PC-3 (cell line): ENCODE data around the gene SLC39A11. TPM values are rescaled to one million over a fixed set of nuclear protein-coding genes. Genes with fewer than 3 reads are reported as not detected.

Experiments used
- ATAC-seq: fragments of 200-7000 bp; cut with Tn5 transposase; 2 replicates; pipeline ENCODE4 v1.9.1; 2020; ENCODE audit warnings: mild to moderate bottlenecking, moderate library complexity
- BruUV-seq: library from RNA; stranded (reverse); fragments of 400-500 nt; replicated peaks from 2 replicates; lab custom pipeline; 2021; lab: Mats Ljungman, UMichigan
- CTCF ChIA-PET: fragments of 300-600 bp; sonication (Branson Sonifier 250); formaldehyde crosslinking; loops from one replicate; lab custom pipeline; 2022; ENCODE audit warnings: antibody characterized with exemption; lab: Charles Lee
- POLR2A ChIA-PET: fragments of 300-600 bp; sonication (Branson Sonifier 250); formaldehyde crosslinking; loops from one replicate; lab custom pipeline; 2022; ENCODE audit warnings: antibody characterized with exemption; ENCODE audit not compliant: unreplicated experiment; lab: Charles Lee
- DNase-seq: peaks from one replicate; pipeline ENCODE4 v3.0.0-alpha.2; 2015
- H2AFZ ChIP-seq: fragments of 300-600 bp; sonication (generic); 2 replicates; pipeline ENCODE4 v1.6.0; 2016; ENCODE audit warnings: antibody characterized with exemption, low read length
- H3F3A ChIP-seq: fragments of 300-600 bp; sonication (generic); one replicate; pipeline ENCODE4 v1.6.0; 2017; ENCODE audit warnings: antibody characterized with exemption, low read length, control low read depth, mild to moderate bottlenecking; ENCODE audit not compliant: unreplicated experiment
- H3K27ac ChIP-seq: fragments of 300-600 bp; sonication (generic); 2 replicates; pipeline ENCODE4 v1.5.1; 2016; ENCODE audit warnings: mild to moderate bottlenecking, low read length
- H3K27me3 ChIP-seq: fragments of 300-600 bp; sonication (generic); 2 replicates; pipeline ENCODE4 v1.6.1; 2016; ENCODE audit warnings: low read length, mixed read lengths
- H3K36me3 ChIP-seq: fragments of 300-600 bp; sonication (generic); 2 replicates; pipeline ENCODE4 v1.6.1; 2016; ENCODE audit warnings: low read depth, mixed run types, low read length, mixed read lengths
- H3K4me1 ChIP-seq: fragments of 300-600 bp; sonication (generic); 2 replicates; pipeline ENCODE4 v1.5.1; 2016; ENCODE audit warnings: low read length; ENCODE audit not compliant: insufficient read depth
- H3K4me2 ChIP-seq: fragments of 300-600 bp; sonication (generic); 2 replicates; pipeline ENCODE4 v1.6.0; 2016; ENCODE audit warnings: low read length
- H3K4me3 ChIP-seq: fragments of 300-600 bp; sonication (generic); 2 replicates; pipeline ENCODE4 v1.5.1; 2016; ENCODE audit warnings: mild to moderate bottlenecking, low read length, mixed read lengths
- H3K79me2 ChIP-seq: fragments of 300-600 bp; sonication (generic); 2 replicates; pipeline ENCODE4 v1.6.1; 2017; ENCODE audit warnings: low read length, mixed read lengths
- H3K9ac ChIP-seq: fragments of 300-600 bp; sonication (generic); 2 replicates; pipeline ENCODE4 v1.6.0; 2016; ENCODE audit warnings: mild to moderate bottlenecking, low read length
- H3K9me2 ChIP-seq: fragments of 300-600 bp; sonication (generic); replicated peaks from 2 replicates; pipeline ENCODE4 v1.6.1; 2016; ENCODE audit warnings: mixed run types, low read length, mixed read lengths
- H3K9me3 ChIP-seq: fragments of 300-600 bp; sonication (generic); 2 replicates; pipeline ENCODE4 v1.6.1; 2016; ENCODE audit warnings: low read length, mixed read lengths
- H4K20me1 ChIP-seq: fragments of 300-600 bp; sonication (generic); 2 replicates; pipeline ENCODE4 v1.6.1; 2016; ENCODE audit warnings: low read length, mixed read lengths
- CTCF ChIP-seq: fragments of 300-600 bp; sonication (generic); conservative IDR thresholded peaks from 2 replicates; pipeline ENCODE4 v1.5.1; 2017; ENCODE audit warnings: antibody characterized with exemption, low read depth, mild to moderate bottlenecking, low read length
- EZH2 ChIP-seq: fragments of 300-600 bp; sonication (generic); IDR thresholded peaks from one replicate; pipeline ENCODE4 v1.6.1; 2017; ENCODE audit warnings: antibody characterized with exemption, mild to moderate bottlenecking, low read length; ENCODE audit not compliant: unreplicated experiment
- EZH2phosphoT487 ChIP-seq: fragments of 300-600 bp; sonication (generic); IDR thresholded peaks from 2 replicates; pipeline ENCODE4 v1.6.1; 2018; ENCODE audit warnings: mild to moderate bottlenecking, antibody characterized with exemption, low read length, borderline replicate concordance
- intact Hi-C: fragments of 100-400 bp; cut with micrococcal nuclease; formaldehyde crosslinking; loops from 2 replicates; pipeline ENCODE4 v1.9.0; 2023
- total RNA-seq: library from RNA; depleted of rRNA; stranded (reverse); fragments of >200 nt; gene quantifications from 2 replicates; pipeline ENCODE4 v1.2.3, GENCODE V29; 2014

SLC39A11 gene
- total RNA-seq, 1 experiment from 2014 or later, result 37.7 TPM

GRCh38 chr17:72696721-72697120, 395.8 kb downstream of the SLC39A11 start:
- intact Hi-C loops, result no loop called here
- H3F3A ChIP-seq, result peaks cover 6% of the 10 kb centered on the region
- peaks cover 47% of the 10 kb centered on the region for H3K4me1 ChIP-seq
- H3K27me3 ChIP-seq, result no peaks in the 10 kb centered on the region
- CTCF ChIA-PET, result no interaction called here
- POLR2A ChIA-PET, result no interaction called here
- TF ChIP-seq EZH2 (no peak), CTCF (no peak), EZH2phosphoT487 (no peak)
- no peak overlapping the region for H3K4me3 ChIP-seq
- H3K4me2 ChIP-seq, result no peak overlapping the region
- no peak for ATAC-seq
- H4K20me1 ChIP-seq, result no peaks in the 10 kb centered on the region
- no peak overlapping the region for H3K9ac ChIP-seq
- H3K36me3 ChIP-seq, result no peaks in the 10 kb centered on the region
- no TSS peak for BruUV-seq
- 0 out of 2 replicates have a peak overlapping the region, but pooled peaks have one; percentile 91 for H3K27ac ChIP-seq
- H2AFZ ChIP-seq, result no peak overlapping the region
- DNase-seq, result no peak
- H3K79me2 ChIP-seq, result no peaks in the 10 kb centered on the region
- H3K9me2 ChIP-seq, result no peaks in the 10 kb centered on the region
- no peaks in the 10 kb centered on the region for H3K9me3 ChIP-seq

GRCh38 chr17:72696156-72696555, 396.3 kb downstream of the SLC39A11 start:
- no peak for TF ChIP-seq CTCF
- no peak for TF ChIP-seq EZH2
- Histone ChIP-seq H3K4me3 (no peak overlapping the region), H3K9me3 (no peaks in the 10 kb centered on the region), H3K9me2 (no peaks in the 10 kb centered on the region), H3K9ac (no peak overlapping the region), H3K36me3 (no peaks in the 10 kb centered on the region), H3F3A (peaks cover 6% of the 10 kb centered on the region), H3K4me1 (peaks cover 49% of the 10 kb centered on the region), H3K4me2 (no peak overlapping the region), H4K20me1 (no peaks in the 10 kb centered on the region), H3K79me2 (no peaks in the 10 kb centered on the region), H3K27ac (no peak overlapping the region), H2AFZ (no peak overlapping the region), H3K27me3 (no peaks in the 10 kb centered on the region)
- ATAC-seq, result no peak
- CTCF ChIA-PET, result no interaction called here
- intact Hi-C loops, result no loop called here
- POLR2A ChIA-PET, result no interaction called here
- no TSS peak for BruUV-seq
- DNase-seq, result no peak

- Histone ChIP-seq H3K9ac (no peak overlapping the region), H3K9me3 (no peaks in the 10 kb centered on the region), H3K79me2 (no peaks in the 10 kb centered on the region), H3K4me2 (no peak overlapping the region), H3K27ac (no peak overlapping the region), H2AFZ (no peak overlapping the region), H3K27me3 (no peaks in the 10 kb centered on the region), H3F3A (peaks cover 6% of the 10 kb centered on the region), H3K4me3 (no peak overlapping the region), H3K4me1 (peaks cover 43% of the 10 kb centered on the region), H3K9me2 (no peaks in the 10 kb centered on the region), H3K36me3 (no peaks in the 10 kb centered on the region), H4K20me1 (no peaks in the 10 kb centered on the region)
- ChIA-PET POLR2A (no interaction called here), CTCF (no interaction called here)
- no TSS peak for BruUV-seq
- intact Hi-C loops, result no loop called here
- ATAC-seq, result no peak
- no peak for TF ChIP-seq EZH2phosphoT487
- no peak for TF ChIP-seq EZH2
- no peak for TF ChIP-seq CTCF
- DNase-seq, result no peak
Measured at GRCh38 chr17:72693956-72694355, 398.5 kb downstream of the SLC39A11 start.
